ENCODE results near the gene C1orf50. TPM values are rescaled to one million over a fixed set of nuclear protein-coding genes. Genes with fewer than 3 reads are reported as not detected.
A peak's percentile ranks its signal among the peaks of the same experiment; 100 is the strongest.

The C1orf50 gene
- total and polyA plus RNA-seq, 2 donors from 2014 or later = 7.5 to 14.6 TPM

- no peak for TF ChIP-seq CTCF (IDR thresholded peaks at IDR 0.05; ENCODE audit: borderline replicate concordance, extremely low read depth, insufficient read depth)
- intact Hi-C loops (cut with DNase I) = loop anchor here (10.0 kb wide), 1 partner anchor 156 kb away; no protein-coding TSS in a partner anchor
- peak overlapping the region in 1 of 3 donors; percentile 19 for H3K9ac ChIP-seq (ENCODE audit: low read length in 3 of 3)
- peaks cover 0 to 8% (median 3%) of the 10 kb centered on the region in 3 donors for H3K4me1 ChIP-seq (ENCODE audit: control insufficient read depth in 2 of 3, insufficient read depth in 2 of 3, low read depth in 1 of 3, low read length in 3 of 3)
- H3K4me3 ChIP-seq (ENCODE audit: low read length in 3 of 3) = no peak overlapping the region
- peak in 4 of 5 donors; percentile 80 to 86 (median 84) for DNase-seq
- no peak for FAIRE-seq
- H3K27me3 ChIP-seq (ENCODE audit: control insufficient read depth, insufficient read depth, low read length) = no peaks in the 10 kb centered on the region
- peak overlapping the region; percentile 9 to 27 for H3K27ac ChIP-seq (ENCODE audit: low read depth in 2 of 2, low read length in 2 of 2)
- H3K36me3 ChIP-seq (ENCODE audit: control insufficient read depth in 2 of 3, insufficient read depth in 3 of 3, low read length in 3 of 3) = peaks cover 0 to 3% (median 0%) of the 10 kb centered on the region in 3 donors
- no peaks in the 10 kb centered on the region for H3K9me3 ChIP-seq (ENCODE audit: control insufficient read depth in 2 of 3, insufficient read depth in 1 of 3, low read length in 3 of 3)
These were observed 26.0 kb upstream of the C1orf50 start for GRCh38 chr1:42740851-42741580.

DNA sequence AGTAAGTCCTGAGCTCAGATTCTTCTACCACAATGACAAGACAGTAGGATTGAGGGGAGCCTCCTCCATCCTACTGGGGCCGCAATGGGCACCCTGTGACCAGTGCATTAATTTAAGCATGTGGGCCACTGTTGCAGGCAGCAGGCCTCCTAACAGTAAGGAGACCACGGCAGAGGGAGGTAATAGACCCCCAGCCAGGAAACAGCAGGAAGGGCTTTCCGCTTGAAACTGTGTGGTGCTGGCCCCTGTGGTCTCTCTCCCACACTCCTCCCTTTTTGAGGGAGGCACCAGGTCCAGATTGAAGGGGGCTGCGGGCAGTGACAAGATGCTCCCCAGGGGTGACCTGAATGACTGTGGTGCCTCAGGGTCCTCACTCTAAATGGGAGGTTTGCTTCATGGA, 25.3 kb upstream of the C1orf50 start:
- H3K27ac ChIP-seq (ENCODE audit: low read depth in 2 of 2, low read length in 2 of 2) = peak overlapping the region in 1 of 2 donors; percentile 9
- intact Hi-C loops (cut with DNase I) = loop anchor here (10.0 kb wide), 1 partner anchor 157 kb away; no protein-coding TSS in a partner anchor
- FAIRE-seq = no peak
- peaks cover 0 to 8% (median 3%) of the 10 kb centered on the region in 3 donors for H3K4me1 ChIP-seq (ENCODE audit: control insufficient read depth in 2 of 3, insufficient read depth in 2 of 3, low read depth in 1 of 3, low read length in 3 of 3)
- no peak for DNase-seq
- no peak overlapping the region for H3K9ac ChIP-seq (ENCODE audit: low read length in 3 of 3)
- H3K27me3 ChIP-seq (ENCODE audit: control insufficient read depth, insufficient read depth, low read length) = no peaks in the 10 kb centered on the region
- TF ChIP-seq CTCF (IDR thresholded peaks at IDR 0.05; ENCODE audit: borderline replicate concordance, extremely low read depth, insufficient read depth) = no peak
- H3K4me3 ChIP-seq (ENCODE audit: low read length in 3 of 3) = no peak overlapping the region
- peaks cover 0 to 7% (median 0%) of the 10 kb centered on the region in 3 donors for H3K36me3 ChIP-seq (ENCODE audit: control insufficient read depth in 2 of 3, insufficient read depth in 3 of 3, low read length in 3 of 3)
- H3K9me3 ChIP-seq (ENCODE audit: control insufficient read depth in 2 of 3, insufficient read depth in 1 of 3, low read length in 3 of 3) = no peaks in the 10 kb centered on the region

- no peaks in the 10 kb centered on the region for H3K9me3 ChIP-seq (ENCODE audit: control insufficient read depth in 2 of 3, insufficient read depth in 1 of 3, low read length in 3 of 3)
- H3K4me1 ChIP-seq (ENCODE audit: control insufficient read depth in 2 of 3, insufficient read depth in 2 of 3, low read depth in 1 of 3, low read length in 3 of 3) = peaks cover 0 to 8% (median 3%) of the 10 kb centered on the region in 3 donors
- peaks cover 0 to 7% (median 0%) of the 10 kb centered on the region in 3 donors for H3K36me3 ChIP-seq (ENCODE audit: control insufficient read depth in 2 of 3, insufficient read depth in 3 of 3, low read length in 3 of 3)
- DNase-seq = no peak
- intact Hi-C loops (cut with DNase I) = loop anchor here (10.0 kb wide), 1 partner anchor 157 kb away; no protein-coding TSS in a partner anchor
- H3K27ac ChIP-seq (ENCODE audit: low read depth in 2 of 2, low read length in 2 of 2) = no peak overlapping the region
- no peak overlapping the region for H3K4me3 ChIP-seq (ENCODE audit: low read length in 3 of 3)
- TF ChIP-seq CTCF (IDR thresholded peaks at IDR 0.05; ENCODE audit: borderline replicate concordance, extremely low read depth, insufficient read depth) = no peak
- no peak overlapping the region for H3K9ac ChIP-seq (ENCODE audit: low read length in 3 of 3)
- no peaks in the 10 kb centered on the region for H3K27me3 ChIP-seq (ENCODE audit: control insufficient read depth, insufficient read depth, low read length)
- FAIRE-seq = no peak
These were observed 24.9 kb upstream of the C1orf50 start for GRCh38 chr1:42742141-42742540.
